KMS-11 (cell line): ENCODE measurements around the gene DPF3.

Experiments
- H2AFZ ChIP-seq: fragments of 200-600 bp; sonication (generic); 2 replicates; pipeline ENCODE4 v1.6.1; 2016; ENCODE audit warnings: antibody characterized with exemption, mixed run types, low read depth
- H3K27ac ChIP-seq: fragments of 200-600 bp; sonication (generic); 2 replicates; pipeline ENCODE4 v1.6.1; 2016; ENCODE audit warnings: mild to moderate bottlenecking, mixed run types
- H3K27me3 ChIP-seq: fragments of 200-600 bp; sonication (generic); 2 replicates; pipeline ENCODE4 v1.6.1; 2017; ENCODE audit warnings: mild to moderate bottlenecking, low read depth, mixed run types, moderate library complexity; ENCODE audit not compliant: insufficient read depth
- H3K36me3 ChIP-seq: fragments of 200-600 bp; sonication (generic); 2 replicates; pipeline ENCODE4 v1.6.1; 2017; ENCODE audit warnings: mild to moderate bottlenecking, mixed run types; ENCODE audit not compliant: insufficient read depth
- H3K4me1 ChIP-seq: fragments of 200-600 bp; sonication (generic); 2 replicates; pipeline ENCODE4 v1.6.1; 2016; ENCODE audit warnings: mild to moderate bottlenecking, low read depth, mixed run types; ENCODE audit not compliant: poor library complexity, severe bottlenecking
- H3K4me2 ChIP-seq: fragments of 200-600 bp; sonication (generic); 2 replicates; pipeline ENCODE4 v1.7.0; 2016; ENCODE audit warnings: mild to moderate bottlenecking, mixed run types
- H3K4me3 ChIP-seq: fragments of 200-600 bp; sonication (generic); IDR thresholded peaks from 2 replicates; pipeline ENCODE4 v1.6.1; 2017; ENCODE audit warnings: low read depth, low read length, mixed read lengths; ENCODE audit not compliant: insufficient read depth
- H3K79me2 ChIP-seq: fragments of 200-600 bp; sonication (generic); 2 replicates; pipeline ENCODE4 v1.6.1; 2016; ENCODE audit warnings: low read depth, mixed run types; ENCODE audit not compliant: insufficient read depth
- H3K9ac ChIP-seq: fragments of 200-600 bp; sonication (generic); 2 replicates; pipeline ENCODE4 v1.6.1; 2016; ENCODE audit warnings: mild to moderate bottlenecking, mixed run types
- H4K20me1 ChIP-seq: fragments of 200-600 bp; sonication (generic); 2 replicates; pipeline ENCODE4 v1.6.1; 2016; ENCODE audit warnings: mild to moderate bottlenecking, mixed run types; ENCODE audit not compliant: insufficient read depth
- CTCF ChIP-seq: fragments of 200-600 bp; sonication (generic); conservative IDR thresholded peaks from 2 replicates; pipeline ENCODE4 v1.6.1; 2017; ENCODE audit warnings: low read depth, mild to moderate bottlenecking, antibody characterized with exemption, low read length, moderate library complexity, mixed read lengths

DPF3 gene

GRCh38 chr14:72683787-72684186 lies 210.1 kb downstream of the DPF3 start:
- H3K4me1 ChIP-seq, result peaks cover 13% of the 10 kb centered on the region
- H3K27ac ChIP-seq, result no peak overlapping the region
- no peak overlapping the region for H3K9ac ChIP-seq
- H3K36me3 ChIP-seq, result no peaks in the 10 kb centered on the region
- H4K20me1 ChIP-seq, result no peaks in the 10 kb centered on the region
- no peaks in the 10 kb centered on the region for H3K79me2 ChIP-seq
- H3K4me2 ChIP-seq, result no peak overlapping the region
- TF ChIP-seq CTCF, result no peak
- H2AFZ ChIP-seq, result no peak overlapping the region
- H3K27me3 ChIP-seq, result no peaks in the 10 kb centered on the region
- H3K4me3 ChIP-seq, result no peak overlapping the region

- Histone ChIP-seq H3K27ac (no peak overlapping the region), H3K79me2 (no peaks in the 10 kb centered on the region), H3K4me3 (no peak overlapping the region), H3K27me3 (no peaks in the 10 kb centered on the region), H3K4me1 (peaks cover 13% of the 10 kb centered on the region), H3K9ac (no peak overlapping the region), H2AFZ (no peak overlapping the region), H4K20me1 (no peaks in the 10 kb centered on the region), H3K4me2 (no peak overlapping the region), H3K36me3 (no peaks in the 10 kb centered on the region)
- no peak for TF ChIP-seq CTCF
These were observed 211.7 kb downstream of the DPF3 start for GRCh38 chr14:72682188-72682587.

- no peak overlapping the region for H3K4me3 ChIP-seq
- H3K79me2 ChIP-seq, result no peaks in the 10 kb centered on the region
- H3K4me2 ChIP-seq, result no peak overlapping the region
- H3K27me3 ChIP-seq, result no peaks in the 10 kb centered on the region
- no peak overlapping the region for H3K27ac ChIP-seq
- no peak overlapping the region for H3K9ac ChIP-seq
- peaks cover 2% of the 10 kb centered on the region for H3K4me1 ChIP-seq
- H2AFZ ChIP-seq, result no peak overlapping the region
- no peak for TF ChIP-seq CTCF
- H4K20me1 ChIP-seq, result no peaks in the 10 kb centered on the region
- H3K36me3 ChIP-seq, result no peaks in the 10 kb centered on the region
These were observed 212.9 kb downstream of the DPF3 start for GRCh38 chr14:72680853-72681640.

- Histone ChIP-seq H3K4me1 (no peaks in the 10 kb centered on the region), H3K9ac (no peak overlapping the region), H3K4me3 (no peak overlapping the region), H4K20me1 (no peaks in the 10 kb centered on the region), H3K4me2 (no peak overlapping the region), H3K27ac (no peak overlapping the region), H3K27me3 (no peaks in the 10 kb centered on the region), H3K36me3 (no peaks in the 10 kb centered on the region), H3K79me2 (no peaks in the 10 kb centered on the region), H2AFZ (no peak overlapping the region)
- no peak for TF ChIP-seq CTCF
These were observed 214.3 kb downstream of the DPF3 start for GRCh38 chr14:72679536-72680151.
